ENCODE data around the gene BTAF1.
"Not testable (repeated sequence)": the region's sequence is repeated elsewhere in the genome, so short reads cannot be mapped to it uniquely, and the experiment has no call there.

The BTAF1 gene

GRCh38 chr10:91977491-91977890, 53.9 kb downstream of the BTAF1 start:
- no peak for DNase-seq (ENCODE audit: low read depth, low spot score)

GRCh38 chr10:91978585-91978984, 55.0 kb downstream of the BTAF1 start:
- no peak for DNase-seq (ENCODE audit: low read depth, low spot score)

GRCh38 chr10:91980319-91980718, 56.7 kb downstream of the BTAF1 start:
- no peak for DNase-seq (ENCODE audit: low read depth, low spot score)

GRCh38 chr10:91983416-91983815, 59.8 kb downstream of the BTAF1 start:
- no peak for DNase-seq (ENCODE audit: low read depth, low spot score)

GRCh38 chr10:91987397-91988037, 63.9 kb downstream of the BTAF1 start:
- DNase-seq (ENCODE audit: low read depth, low spot score), result no peak

- DNase-seq (ENCODE audit: low read depth, low spot score), result no peak
Observed at GRCh38 chr10:91992031-91992430, 68.5 kb downstream of the BTAF1 start.

- DNase-seq (ENCODE audit: low read depth, low spot score), result no peak
Observed at GRCh38 chr10:91996266-91996665, 72.7 kb downstream of the BTAF1 start.

- no peak for DNase-seq (ENCODE audit: low read depth, low spot score)
Observed at GRCh38 chr10:92001581-92001980, 78.0 kb downstream of the BTAF1 start.

- no peak for DNase-seq (ENCODE audit: low read depth, low spot score)
Observed at GRCh38 chr10:92001995-92002394, 78.4 kb downstream of the BTAF1 start.

- no peak for DNase-seq (ENCODE audit: low read depth, low spot score)
Observed at GRCh38 chr10:92003258-92003657, 79.7 kb downstream of the BTAF1 start.

GRCh38 chr10:92005978-92006377, 82.4 kb downstream of the BTAF1 start:
- DNase-seq (ENCODE audit: low read depth, low spot score), result no peak

GRCh38 chr10:92009445-92009844, 85.9 kb downstream of the BTAF1 start:
- DNase-seq (ENCODE audit: low read depth, low spot score), result no peak

- DNase-seq (ENCODE audit: low read depth, low spot score), result no peak
Observed at GRCh38 chr10:92010047-92010735, 86.6 kb downstream of the BTAF1 start.

GRCh38 chr10:92011560-92012214, 88.1 kb downstream of the BTAF1 start:
- no peak for DNase-seq (ENCODE audit: low read depth, low spot score)

- no peak for DNase-seq (ENCODE audit: low read depth, low spot score)
Observed at GRCh38 chr10:92014620-92015019, 91.0 kb downstream of the BTAF1 start.

GRCh38 chr10:92024700-92025099, 101.1 kb downstream of the BTAF1 start:
- no peak for DNase-seq (ENCODE audit: low read depth, low spot score)

GRCh38 chr10:92025340-92025739, 101.8 kb downstream of the BTAF1 start:
- DNase-seq (ENCODE audit: low read depth, low spot score), result not testable (repeated sequence)

GRCh38 chr10:92027141-92027540, 103.6 kb downstream of the BTAF1 start:
- DNase-seq (ENCODE audit: low read depth, low spot score), result no peak

GRCh38 chr10:92031580-92031979, 108.0 kb downstream of the BTAF1 start:
- no peak for DNase-seq (ENCODE audit: low read depth, low spot score)

GRCh38 chr10:92033070-92033469, 109.5 kb downstream of the BTAF1 start:
- DNase-seq (ENCODE audit: low read depth, low spot score), result not testable (repeated sequence)

GRCh38 chr10:92038949-92039348, 115.4 kb downstream of the BTAF1 start:
- no peak for DNase-seq (ENCODE audit: low read depth, low spot score)

GRCh38 chr10:92042541-92042940, 119.0 kb downstream of the BTAF1 start:
- no peak for DNase-seq (ENCODE audit: low read depth, low spot score)

GRCh38 chr10:92045641-92046106, 122.1 kb downstream of the BTAF1 start:
- DNase-seq (ENCODE audit: low read depth, low spot score), result no peak

All from activated naive CD8-positive, alpha-beta T cell treated with anti-CD3 and anti-CD28 coated beads, Interleukin-2, amount 50 U/mL, for 16 hours (primary cell).